Glomerular visceral epithelial cell (primary cell): ENCODE results near the gene NHERF1.

Experiments
- DNase-seq: peaks from one replicate; pipeline ENCODE4 v3.0.0-alpha.2; 2016; ENCODE audit errors: extremely low spot score

NHERF1 gene

DNA sequence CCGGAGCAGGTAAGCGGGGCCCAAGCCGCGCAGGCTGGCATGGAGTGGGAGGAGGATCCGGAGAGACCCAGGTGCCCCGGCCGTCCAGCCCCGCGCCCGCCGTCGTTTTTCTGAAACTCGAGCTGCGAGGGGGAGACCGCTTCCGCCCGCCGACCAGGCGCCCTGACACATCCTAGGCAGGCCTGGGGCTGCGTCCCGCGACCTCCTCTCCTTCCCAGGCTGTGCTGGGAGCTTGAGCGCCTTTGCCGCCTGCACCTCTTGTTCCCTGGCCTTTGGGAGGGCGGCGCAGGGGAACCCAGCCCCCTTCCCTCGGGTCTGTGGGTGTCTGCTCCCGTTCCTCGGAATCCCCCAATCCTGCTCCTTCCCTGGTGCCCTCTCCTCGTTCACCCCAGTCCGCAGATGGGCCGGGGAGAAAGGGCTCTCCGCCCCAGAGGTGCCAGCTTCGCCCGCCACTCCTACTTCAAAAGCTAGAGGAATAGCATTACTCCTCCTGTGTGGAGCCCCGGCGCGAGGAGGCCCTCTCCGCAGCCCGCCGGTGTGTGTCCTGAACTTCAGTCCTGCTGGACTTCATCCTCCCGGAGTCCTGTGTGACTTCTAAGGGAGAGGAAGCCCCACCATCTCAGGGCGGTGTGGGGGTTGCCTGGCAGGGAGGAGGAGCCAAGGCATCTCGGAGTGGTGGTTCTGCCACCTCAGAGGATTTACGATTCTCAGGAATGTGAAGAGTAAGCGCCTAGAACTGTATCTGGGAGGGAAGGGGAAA, 1.0 kb downstream of the NHERF1 start:
- DNase-seq, result peak; percentile 80

DNA sequence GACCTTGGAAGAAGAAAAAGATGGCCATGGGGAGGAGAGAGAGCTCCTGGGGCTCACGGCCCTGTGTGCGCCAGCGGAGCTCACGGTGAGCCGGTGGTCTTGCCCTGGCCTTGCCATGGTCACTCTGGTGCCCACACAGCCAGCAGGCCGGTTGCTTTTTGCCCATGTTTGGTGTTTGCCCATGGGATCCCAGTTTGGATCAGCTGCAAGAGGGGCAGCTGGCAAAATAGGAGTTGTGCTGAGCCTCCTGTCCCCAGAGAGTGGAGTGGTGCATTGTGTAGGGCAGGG, 1.6 kb downstream of the NHERF1 start:
- no peak for DNase-seq

- peak; percentile 40 for DNase-seq
Observed at GRCh38 chr17:74750327-74751069, 2.1 kb downstream of the NHERF1 start.

- no peak for DNase-seq
Observed at GRCh38 chr17:74752415-74752814, 4.0 kb downstream of the NHERF1 start.

DNA sequence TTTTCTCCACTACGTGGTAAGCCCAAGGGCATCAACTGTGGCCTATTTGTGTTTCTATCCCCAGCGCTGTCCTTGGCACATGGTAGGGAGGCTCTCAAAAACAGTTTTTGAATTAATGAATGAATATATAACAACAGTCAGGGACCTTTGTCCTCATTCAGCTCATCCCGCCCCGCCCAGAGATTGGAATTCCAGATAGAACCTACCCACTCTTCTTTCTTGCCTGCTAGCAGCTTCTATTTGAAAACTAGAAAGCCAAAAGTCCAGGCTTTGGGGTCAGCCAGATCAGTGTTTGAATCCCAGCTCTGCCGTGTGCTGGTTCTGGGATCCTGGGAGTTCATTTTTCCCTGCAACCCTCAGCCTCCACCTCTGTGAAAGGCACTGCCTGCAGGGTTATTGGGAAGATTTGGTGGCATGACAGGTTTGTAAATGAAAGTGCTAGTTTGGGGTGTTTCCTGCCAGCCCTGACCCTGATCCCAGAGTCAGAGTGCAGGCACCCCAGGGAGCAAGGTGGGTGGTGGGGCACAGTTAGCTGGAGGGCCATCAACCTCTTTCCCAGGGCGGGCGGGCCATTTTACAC, 4.5 kb downstream of the NHERF1 start:
- no peak for DNase-seq

DNA sequence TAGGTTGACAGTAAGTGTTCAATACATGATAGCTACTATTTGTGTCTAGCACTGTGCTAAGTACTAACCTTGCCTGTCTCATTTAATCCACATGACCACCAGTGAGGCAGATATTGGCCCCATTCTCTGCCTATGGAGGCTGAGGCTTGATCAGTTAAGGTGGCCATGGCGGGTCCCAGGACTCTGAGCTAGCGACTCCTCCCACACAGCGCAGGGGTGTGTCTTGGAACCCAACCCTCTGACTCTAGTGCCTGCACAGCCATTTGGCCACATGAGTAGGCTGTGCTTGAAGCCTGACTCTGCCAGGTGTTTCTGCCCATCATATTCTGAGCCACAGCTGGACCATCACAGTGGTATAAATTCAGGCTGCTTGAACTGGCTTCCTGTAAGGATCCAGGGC, 6.4 kb downstream of the NHERF1 start:
- DNase-seq, result no peak

- DNase-seq, result no peak
Observed at GRCh38 chr17:74755533-74755932, 7.1 kb downstream of the NHERF1 start.

DNA sequence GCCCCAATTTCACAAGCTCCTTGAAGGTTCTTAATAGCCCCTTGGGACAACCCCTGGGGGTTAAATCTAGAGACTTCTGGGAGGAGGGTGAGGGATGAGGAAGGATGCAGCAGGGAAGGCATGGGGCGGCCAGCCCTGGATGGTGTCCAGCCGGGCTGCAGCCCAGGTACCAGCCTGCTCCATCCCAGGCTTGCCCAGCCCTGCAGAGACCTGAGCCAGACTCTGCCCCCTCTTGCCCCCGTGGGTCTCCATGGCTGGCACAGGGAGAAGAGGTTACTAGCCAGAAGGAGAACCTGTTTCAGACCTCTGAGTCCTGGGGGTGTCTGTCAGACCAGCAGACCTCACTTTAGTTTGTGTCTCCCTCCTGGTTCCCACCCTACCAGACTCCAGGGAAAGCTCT, 8.5 kb downstream of the NHERF1 start:
- no peak for DNase-seq

DNA sequence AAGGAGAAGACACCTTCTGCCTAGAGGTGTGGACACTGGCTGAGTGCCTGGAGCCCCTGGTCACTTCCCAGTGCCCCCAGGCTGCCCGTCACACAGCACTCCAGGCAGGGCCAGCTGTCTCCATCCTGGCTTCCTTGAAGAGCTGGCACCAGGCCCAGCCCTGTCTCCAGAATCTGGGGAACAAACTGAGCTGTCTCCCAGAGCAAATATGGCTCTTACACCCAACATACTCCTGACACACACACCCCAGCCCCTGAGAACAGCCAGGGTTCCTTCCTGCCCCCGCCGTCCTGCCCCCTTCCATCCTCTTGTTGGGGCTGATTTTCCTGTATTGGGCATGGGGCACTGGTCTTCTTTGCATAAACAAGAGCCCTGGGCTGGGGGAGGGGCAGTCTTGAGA, 9.1 kb downstream of the NHERF1 start:
- DNase-seq, result peak; percentile 40

DNA sequence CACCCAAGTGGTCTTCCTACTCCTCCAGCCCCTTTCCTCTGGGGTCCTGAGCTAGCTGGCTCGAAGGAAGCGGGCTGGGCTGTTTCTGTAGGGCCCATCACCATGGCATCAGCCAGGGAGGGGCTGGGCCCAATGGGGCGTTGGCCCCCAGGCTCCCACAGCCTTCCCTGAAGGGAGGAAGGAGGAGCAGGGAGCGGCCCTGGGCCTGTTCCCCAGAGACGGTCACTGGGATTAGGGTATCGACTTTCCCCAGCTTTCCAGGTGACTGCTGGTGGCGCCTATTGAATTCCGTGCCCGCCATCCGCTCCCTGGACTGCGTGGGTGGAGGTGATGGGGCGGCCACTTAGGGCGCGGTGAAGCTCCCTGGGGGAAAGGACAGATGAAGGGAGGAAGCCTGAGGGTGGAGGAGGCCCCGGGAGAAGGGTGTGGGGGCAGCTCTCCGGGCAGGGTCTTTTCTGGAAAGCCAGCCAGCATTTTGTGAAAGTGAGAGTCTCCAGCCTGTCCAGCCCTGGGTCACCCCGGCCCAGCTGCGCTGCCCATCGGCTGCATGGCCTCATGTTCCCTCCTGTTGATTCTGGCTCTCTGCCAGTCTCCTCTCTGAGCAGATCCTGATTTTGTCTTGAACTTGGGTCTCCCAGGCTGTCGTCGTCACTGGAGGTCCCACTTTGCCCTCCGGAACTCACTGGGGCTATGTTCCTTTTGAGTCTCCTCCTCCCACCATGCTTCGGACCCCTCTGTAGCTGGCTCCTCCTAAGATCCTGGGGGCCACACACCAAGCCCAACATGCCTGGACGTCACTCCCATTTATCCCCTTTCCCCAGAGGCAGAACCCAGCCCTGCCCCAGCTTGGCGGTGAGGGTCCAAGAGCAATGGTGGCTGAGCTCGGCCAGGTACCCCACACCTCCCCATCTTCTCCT, 9.8 kb downstream of the NHERF1 start:
- DNase-seq, result peak; percentile 67

GRCh38 chr17:74758848-74759168, 10.4 kb downstream of the NHERF1 start:
- DNase-seq, result peak; percentile 71

GRCh38 chr17:74759243-74759801, 10.9 kb downstream of the NHERF1 start:
- peak; percentile 80 for DNase-seq

GRCh38 chr17:74759941-74760340, 11.5 kb downstream of the NHERF1 start:
- no peak for DNase-seq

- no peak for DNase-seq
Observed at GRCh38 chr17:74760404-74761105, 12.1 kb downstream of the NHERF1 start.

- DNase-seq, result no peak
Observed at GRCh38 chr17:74761419-74761818, 13.0 kb downstream of the NHERF1 start.

- no peak for DNase-seq
Observed at GRCh38 chr17:74761931-74762330, 13.5 kb downstream of the NHERF1 start.

GRCh38 chr17:74763565-74764387, 15.3 kb downstream of the NHERF1 start:
- DNase-seq, result no peak

- no peak for DNase-seq
Observed at GRCh38 chr17:74764751-74765286, 16.4 kb downstream of the NHERF1 start.

- DNase-seq, result no peak
Observed at GRCh38 chr17:74766413-74766812, 18.0 kb downstream of the NHERF1 start.

DNA sequence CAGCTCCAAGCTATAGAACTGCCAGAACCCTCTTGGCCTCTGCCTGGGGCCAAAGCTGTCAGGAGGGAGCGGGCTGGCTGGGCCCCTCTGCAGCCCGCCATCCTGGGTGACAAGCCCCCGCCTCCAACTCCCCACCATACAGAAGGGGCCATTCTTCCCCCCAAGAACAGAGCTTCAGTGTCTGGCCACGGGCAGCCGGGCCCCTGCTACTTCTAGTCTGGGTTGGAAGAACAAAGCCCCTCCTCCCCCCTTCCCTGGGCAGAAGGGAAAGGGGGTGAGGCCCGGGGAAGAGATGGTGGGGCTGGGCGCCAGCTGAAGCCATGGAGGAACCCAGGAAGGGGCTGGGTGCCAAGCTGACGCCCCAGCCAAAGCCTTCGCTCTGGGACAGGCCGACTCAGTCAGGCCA, 18.7 kb downstream of the NHERF1 start:
- no peak for DNase-seq
